ENCODE data around the gene TFPI.
A peak's percentile ranks its signal among the peaks of the same experiment; 100 is the strongest.

The TFPI gene

GRCh38 chr2:187502467-187502866 is 51.8 kb downstream of the TFPI start:
- no peak for DNase-seq

GRCh38 chr2:187500585-187501359 is 53.5 kb downstream of the TFPI start:
- no peak for DNase-seq

- peak; percentile 5 for DNase-seq
These were observed 54.2 kb downstream of the TFPI start for GRCh38 chr2:187499941-187500532.

- no peak for DNase-seq
These were observed 56.3 kb downstream of the TFPI start for GRCh38 chr2:187497858-187498463.

GRCh38 chr2:187497140-187497539 is 57.1 kb downstream of the TFPI start:
- DNase-seq: no peak

GRCh38 chr2:187495324-187495723 is 58.9 kb downstream of the TFPI start:
- DNase-seq: no peak

GRCh38 chr2:187493877-187494568 is 60.2 kb downstream of the TFPI start:
- no peak for DNase-seq

- no peak for DNase-seq
These were observed 61.1 kb downstream of the TFPI start for GRCh38 chr2:187493180-187493579.

GRCh38 chr2:187486241-187486640 is 68.0 kb downstream of the TFPI start:
- DNase-seq: no peak

- no peak for DNase-seq
These were observed 68.7 kb downstream of the TFPI start for GRCh38 chr2:187485523-187485922.

- DNase-seq: no peak
These were observed 70.7 kb downstream of the TFPI start for GRCh38 chr2:187483537-187483936.

- no peak for DNase-seq
These were observed 71.4 kb downstream of the TFPI start for GRCh38 chr2:187482796-187483195.

- no peak for DNase-seq
These were observed 72.7 kb downstream of the TFPI start for GRCh38 chr2:187481543-187481942.

GRCh38 chr2:187478719-187479118 is 75.5 kb downstream of the TFPI start:
- no peak for DNase-seq

- no peak for DNase-seq
These were observed 77.2 kb downstream of the TFPI start for GRCh38 chr2:187477051-187477450.

- DNase-seq: no peak
These were observed 78.6 kb downstream of the TFPI start for GRCh38 chr2:187475499-187476248.

- no peak for DNase-seq
These were observed 83.5 kb downstream of the TFPI start for GRCh38 chr2:187470698-187471097.

- DNase-seq: no peak
These were observed 84.7 kb downstream of the TFPI start for GRCh38 chr2:187469538-187469937.

- no peak for DNase-seq
These were observed 86.0 kb downstream of the TFPI start for GRCh38 chr2:187468262-187468661.

- no peak for DNase-seq
These were observed 88.0 kb downstream of the TFPI start for GRCh38 chr2:187466129-187466792.

GRCh38 chr2:187462839-187463238 is 91.4 kb downstream of the TFPI start:
- DNase-seq: no peak

All from DMS153 (cell line).